Activated CD4-positive, alpha-beta T cell treated with anti-CD3 and anti-CD28 coated beads, Interleukin-2, amount 10 ng/mL, durations not matched to agents 24 days and 14 days (primary cell): Measurements from ENCODE around the gene DNM3. TPM values are rescaled to one million over a fixed set of nuclear protein-coding genes. Genes with fewer than 3 reads are reported as not detected.

Experiments
- DNase-seq: peaks from one replicate; pipeline ENCODE4 v3.0.0; 2022
- H3K27ac Mint-ChIP-seq: one replicate; pipeline ENCODE4 v1.8.0; 2022; ENCODE audit warnings: mild to moderate bottlenecking, mixed read lengths
- H3K27me3 Mint-ChIP-seq: one replicate; pipeline ENCODE4 v1.8.0; 2022; ENCODE audit warnings: mixed read lengths
- H3K36me3 Mint-ChIP-seq: one replicate; pipeline ENCODE4 v1.8.0; 2022; ENCODE audit warnings: low read depth, mild to moderate bottlenecking, mixed read lengths
- H3K4me1 Mint-ChIP-seq: one replicate; pipeline ENCODE4 v1.8.0; 2021; ENCODE audit warnings: mixed read lengths
- H3K4me3 Mint-ChIP-seq: one replicate; pipeline ENCODE4 v1.8.0; 2022; ENCODE audit warnings: mild to moderate bottlenecking, moderate library complexity, mixed read lengths
- H3K9me3 Mint-ChIP-seq: one replicate; pipeline ENCODE4 v1.8.0; 2021; ENCODE audit warnings: mixed read lengths
- intact Hi-C: fragments of 100-400 bp; cut with micrococcal nuclease; formaldehyde crosslinking; loops from one replicate; pipeline ENCODE4 v1.15.1; 2023
- total RNA-seq: library from RNA; stranded (reverse); gene quantifications from 2 replicates; pipeline ENCODE4 v1.2.3, GENCODE V29; 2022

DNM3 gene
- total RNA-seq, 1 donor from 2014 or later: 0.42 TPM

GRCh38 chr1:172456344-172456769 lies 615.1 kb downstream of the DNM3 start:
- Mint-ChIP-seq H3K4me3 (no peak overlapping the region), H3K9me3 (peaks cover 3% of the 10 kb centered on the region), H3K27ac (no peak overlapping the region), H3K27me3 (peaks cover 24% of the 10 kb centered on the region), H3K4me1 (peaks cover 7% of the 10 kb centered on the region), H3K36me3 (no peaks in the 10 kb centered on the region)
- intact Hi-C loops: no loop called here
- no peak for DNase-seq

- H3K27me3 Mint-ChIP-seq: peaks cover 26% of the 10 kb centered on the region
- H3K4me1 Mint-ChIP-seq: peaks cover 3% of the 10 kb centered on the region
- H3K4me3 Mint-ChIP-seq: no peak overlapping the region
- DNase-seq: no peak
- intact Hi-C loops: no loop called here
- H3K9me3 Mint-ChIP-seq: peaks cover 3% of the 10 kb centered on the region
- H3K36me3 Mint-ChIP-seq: no peaks in the 10 kb centered on the region
- H3K27ac Mint-ChIP-seq: no peak overlapping the region
These were observed 616.3 kb downstream of the DNM3 start for GRCh38 chr1:172457479-172458130.

GRCh38 chr1:172460177-172460576 lies 618.9 kb downstream of the DNM3 start:
- no peak for DNase-seq
- Mint-ChIP-seq H3K36me3 (no peaks in the 10 kb centered on the region), H3K27ac (no peak overlapping the region), H3K27me3 (peaks cover 25% of the 10 kb centered on the region), H3K9me3 (peaks cover 3% of the 10 kb centered on the region), H3K4me3 (no peak overlapping the region), H3K4me1 (no peaks in the 10 kb centered on the region)
- intact Hi-C loops: no loop called here

- Mint-ChIP-seq H3K36me3 (no peaks in the 10 kb centered on the region), H3K9me3 (peaks cover 3% of the 10 kb centered on the region), H3K27me3 (peaks cover 25% of the 10 kb centered on the region), H3K4me1 (no peaks in the 10 kb centered on the region), H3K4me3 (no peak overlapping the region), H3K27ac (no peak overlapping the region)
- intact Hi-C loops: no loop called here
- DNase-seq: no peak
These were observed 619.6 kb downstream of the DNM3 start for GRCh38 chr1:172460887-172461315.

Other genes starting within 250 kb of the DNM3 start
- gene MYOCOS, start 219.3 kb upstream of the DNM3 start, total RNA-seq: 0.21 TPM in 1 of 2 replicates, not detected in the other
- gene MYOC, start 188.8 kb upstream of the DNM3 start, total RNA-seq: not detected in 2 replicates
- gene VAMP4, start 99.4 kb upstream of the DNM3 start, total RNA-seq: 7.7 TPM in 2 replicates
- gene METTL13, start 59.8 kb upstream of the DNM3 start, total RNA-seq: 56.1 and 57.8 TPM in 2 replicates